Gastrocnemius medialis (tissue), 4 donors: ENCODE results near the gene PDIA3. TPM values are rescaled to one million over a fixed set of nuclear protein-coding genes. Genes with fewer than 3 reads are reported as not detected.

Experiments
- ATAC-seq, 2 donors: fragments of 150-250 bp; one replicate each; pipeline ENCODE4 v1.9.1; 2016
- DNase-seq, 2 donors: peaks; one replicate each; pipeline ENCODE4 v3.0.0-alpha.2; 2019
- H3K27ac ChIP-seq, 4 donors: fragments of 200-600 bp; sonication (generic); 1 replicate in 1 of 4; 2 replicates in 3 of 4; pipeline ENCODE4 v1.5.1; 2016 to 2018; ENCODE audit warnings: mild to moderate bottlenecking in 2 of 4, moderate library complexity in 1 of 4
- H3K27me3 ChIP-seq, 3 donors: fragments of 200-600 bp; sonication (generic) in 2 of 3; 1 replicate in 1 of 3; 2 replicates in 2 of 3; pipeline versions ENCODE4 v1.5.1 to v1.6.0; 2016 to 2019; ENCODE audit warnings: mild to moderate bottlenecking in 1 of 3, moderate library complexity in 1 of 3
- H3K36me3 ChIP-seq, 2 donors: fragments of 200-600 bp; sonication (generic) in 1 of 2; one replicate each; pipeline ENCODE4 v1.5.1; 2017 to 2018
- H3K4me1 ChIP-seq, 2 donors: fragments of 200-600 bp; sonication (generic) in 1 of 2; one replicate each; pipeline ENCODE4 v1.5.1; 2016 to 2017; ENCODE audit warnings: mild to moderate bottlenecking in 2 of 2
- H3K4me3 ChIP-seq, 4 donors: fragments of 200-600 bp; sonication (generic) in 3 of 4; 1 replicate in 1 of 4; 2 replicates in 3 of 4; pipeline ENCODE4 v1.5.1; 2016 to 2019; ENCODE audit warnings: mild to moderate bottlenecking in 2 of 4
- H3K9me3 ChIP-seq, 3 donors: fragments of 200-600 bp; sonication (generic) in 2 of 3; 1 replicate in 1 of 3; 2 replicates in 2 of 3; pipeline ENCODE4 v1.5.1; 2016 to 2019
- POLR2A ChIP-seq, 2 donors: fragments of 450-650 bp; IDR thresholded peaks; one replicate each; pipeline ENCODE4 v1.6.1; 2017; ENCODE audit warnings: antibody characterized with exemption in 2 of 2, mild to moderate bottlenecking in 2 of 2, moderate library complexity in 2 of 2
- in situ Hi-C, 4 donors: fragments of 200-750 bp; cut with MboI; loops; one replicate each; pipeline versions ENCODE4 v1.15.0 to v1.8.0; 2017; ENCODE audit warnings: low sequenced_read_pairs in 4 of 4
- intact Hi-C: fragments of 100-400 bp; cut with DNase I; formaldehyde crosslinking; loops from one replicate; pipeline ENCODE4 v1.15.1; 2023; ENCODE audit warnings: low total_unique reads
- total RNA-seq, 4 donors: library from RNA; depleted of rRNA; stranded (reverse); fragments of >200 nt; gene quantifications; one replicate each; pipeline versions ENCODE4 v1.1.0 to v1.2.3, GENCODE V29; 2016
- TF ChIP-seq, protein P1 (sequence below), 5 experiments: fragments of 450-650 bp in 3 of 5; fragments of 200-600 bp in 2 of 5; sonication (generic) in 2 of 5; IDR thresholded peaks in 4 of 5; conservative IDR thresholded peaks in 1 of 5; 1 replicate in 4 of 5; 2 replicates in 1 of 5; pipeline ENCODE4 v1.5.1; 2016 to 2019; ENCODE audit warnings: antibody characterized with exemption in 5 of 5, mild to moderate bottlenecking in 3 of 5, moderate library complexity in 3 of 5

Gene PDIA3
- total RNA-seq, 4 donors from 2014 or later: 26.6 to 45.1 (median 30.3) TPM

DNA sequence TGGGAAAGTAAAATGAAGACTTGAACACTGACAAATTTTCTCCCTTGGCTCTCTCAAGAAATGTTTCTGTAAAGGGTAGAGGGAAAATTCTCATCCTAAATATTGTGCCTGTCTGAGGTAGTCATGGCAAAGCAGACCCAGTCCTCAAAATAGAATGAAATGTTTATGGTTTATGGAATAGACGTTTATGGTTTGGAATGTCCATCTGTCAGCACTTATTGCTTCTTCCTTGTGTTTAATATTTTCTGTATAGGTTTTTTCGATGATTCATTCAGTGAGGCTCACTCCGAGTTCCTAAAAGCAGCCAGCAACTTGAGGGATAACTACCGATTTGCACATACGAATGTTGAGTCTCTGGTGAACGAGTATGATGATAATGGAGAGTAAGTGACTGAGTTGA, 16.6 kb downstream of the PDIA3 start:
- intact Hi-C loops: no loop called here
- no peak overlapping the region for H3K27ac ChIP-seq
- no peaks in the 10 kb centered on the region for H3K9me3 ChIP-seq
- no peaks in the 10 kb centered on the region for H3K4me1 ChIP-seq
- no peaks in the 10 kb centered on the region for H3K27me3 ChIP-seq
- TF ChIP-seq POLR2A (IDR thresholded peaks at IDR 0.05): no peak
- TF ChIP-seq, protein P1, sequence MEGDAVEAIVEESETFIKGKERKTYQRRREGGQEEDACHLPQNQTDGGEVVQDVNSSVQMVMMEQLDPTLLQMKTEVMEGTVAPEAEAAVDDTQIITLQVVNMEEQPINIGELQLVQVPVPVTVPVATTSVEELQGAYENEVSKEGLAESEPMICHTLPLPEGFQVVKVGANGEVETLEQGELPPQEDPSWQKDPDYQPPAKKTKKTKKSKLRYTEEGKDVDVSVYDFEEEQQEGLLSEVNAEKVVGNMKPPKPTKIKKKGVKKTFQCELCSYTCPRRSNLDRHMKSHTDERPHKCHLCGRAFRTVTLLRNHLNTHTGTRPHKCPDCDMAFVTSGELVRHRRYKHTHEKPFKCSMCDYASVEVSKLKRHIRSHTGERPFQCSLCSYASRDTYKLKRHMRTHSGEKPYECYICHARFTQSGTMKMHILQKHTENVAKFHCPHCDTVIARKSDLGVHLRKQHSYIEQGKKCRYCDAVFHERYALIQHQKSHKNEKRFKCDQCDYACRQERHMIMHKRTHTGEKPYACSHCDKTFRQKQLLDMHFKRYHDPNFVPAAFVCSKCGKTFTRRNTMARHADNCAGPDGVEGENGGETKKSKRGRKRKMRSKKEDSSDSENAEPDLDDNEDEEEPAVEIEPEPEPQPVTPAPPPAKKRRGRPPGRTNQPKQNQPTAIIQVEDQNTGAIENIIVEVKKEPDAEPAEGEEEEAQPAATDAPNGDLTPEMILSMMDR (IDR thresholded peaks at IDR 0.05 in 4 of 5, conservative IDR thresholded peaks at IDR 0.05 in 1 of 5): no peak
- no peak overlapping the region for H3K4me3 ChIP-seq
- DNase-seq (no peak), ATAC-seq (no peak)
- in situ Hi-C loops: no loop called here
- peaks cover 3 to 99% of the 10 kb centered on the region in 2 donors for H3K36me3 ChIP-seq

GRCh38 chr15:43763819-43764446, 17.7 kb downstream of the PDIA3 start:
- Histone ChIP-seq H3K36me3 (peaks cover 3 to 99% of the 10 kb centered on the region in 2 donors), H3K4me1 (no peaks in the 10 kb centered on the region), H3K9me3 (no peaks in the 10 kb centered on the region), H3K27me3 (no peaks in the 10 kb centered on the region), H3K4me3 (no peak overlapping the region), H3K27ac (no peak overlapping the region)
- DNase-seq (no peak), ATAC-seq (no peak)
- in situ Hi-C loops: no loop called here
- intact Hi-C loops: no loop called here
- no peak for TF ChIP-seq POLR2A (IDR thresholded peaks at IDR 0.05)
- TF ChIP-seq, protein P1 (IDR thresholded peaks at IDR 0.05 in 4 of 5, conservative IDR thresholded peaks at IDR 0.05 in 1 of 5): no peak

DNA sequence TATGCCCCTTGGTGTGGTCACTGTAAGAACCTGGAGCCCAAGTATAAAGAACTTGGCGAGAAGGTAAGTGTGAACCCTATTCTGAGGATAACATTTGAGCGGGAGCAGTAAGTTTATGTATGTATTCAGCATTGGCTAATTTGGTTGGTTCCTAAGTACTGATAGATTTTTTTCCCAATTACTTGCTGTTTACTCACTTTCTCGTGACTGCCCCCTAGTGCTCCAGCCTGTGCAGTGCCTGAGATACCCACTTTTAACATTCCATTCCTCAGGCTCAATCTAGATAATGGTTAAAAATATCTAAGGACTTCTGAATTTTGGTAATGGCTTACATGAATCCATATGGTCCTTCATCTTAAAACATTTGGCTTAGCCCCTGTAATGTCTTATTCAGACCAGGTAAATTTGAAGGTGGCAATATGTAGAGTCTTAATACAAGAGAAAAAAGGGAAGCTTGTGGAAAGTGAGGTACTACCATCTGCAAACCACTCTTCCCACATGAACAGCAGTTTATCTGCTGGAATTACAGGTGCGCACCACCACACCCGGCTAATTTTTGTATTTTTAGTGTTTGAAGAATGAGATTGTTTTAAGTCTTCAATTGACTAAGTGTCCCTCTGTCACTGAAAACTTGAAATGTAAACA, 23.5 kb downstream of the PDIA3 start:
- in situ Hi-C loops: no loop called here
- Histone ChIP-seq H3K27me3 (no peaks in the 10 kb centered on the region), H3K4me1 (no peaks in the 10 kb centered on the region), H3K36me3 (peaks cover 0 to 94% of the 10 kb centered on the region in 2 donors), H3K4me3 (no peak overlapping the region), H3K9me3 (no peaks in the 10 kb centered on the region), H3K27ac (no peak overlapping the region)
- no peak for DNase-seq
- intact Hi-C loops: loop anchor here (1.0 to 10.0 kb wide), 2 partner anchors 22 to 325 kb away; no protein-coding TSS in a partner anchor
- peak in 1 of 2 donors; percentile 37 for ATAC-seq
- TF ChIP-seq POLR2A (IDR thresholded peaks at IDR 0.05): no peak
- TF ChIP-seq, protein P1 (IDR thresholded peaks at IDR 0.05 in 4 of 5, conservative IDR thresholded peaks at IDR 0.05 in 1 of 5): peak; percentile 24 to 71 (median 49)

GRCh38 chr15:43771816-43772215, 25.6 kb downstream of the PDIA3 start:
- Histone ChIP-seq H3K27me3 (no peaks in the 10 kb centered on the region), H3K36me3 (peaks cover 0 to 73% of the 10 kb centered on the region in 2 donors), H3K4me1 (peaks cover 0 to 5% of the 10 kb centered on the region in 2 donors), H3K27ac (no peak overlapping the region), H3K4me3 (no peak overlapping the region), H3K9me3 (no peaks in the 10 kb centered on the region)
- TF ChIP-seq, protein P1 (IDR thresholded peaks at IDR 0.05 in 4 of 5, conservative IDR thresholded peaks at IDR 0.05 in 1 of 5): no peak
- TF ChIP-seq POLR2A (IDR thresholded peaks at IDR 0.05): no peak
- intact Hi-C loops (loop anchor here (10.0 kb wide), 1 partner anchor 327 kb away; no protein-coding TSS in a partner anchor), in situ Hi-C loops (no loop called here)
- DNase-seq (peak in 1 of 2 donors; percentile 27), ATAC-seq (no peak)
